Uterus (tissue), 4 donors: ENCODE measurements around the gene TATDN3. TPM values are rescaled to one million over a fixed set of nuclear protein-coding genes. Genes with fewer than 3 reads are reported as not detected.

Source experiments
- DNase-seq, 2 donors: peaks; one replicate each; pipeline ENCODE4 v3.0.0-alpha.2; 2019 to 2020
- H3K27ac ChIP-seq, 2 donors: fragments of 200-600 bp; sonication (generic); 1 replicate in 1 of 2; 2 replicates in 1 of 2; pipeline ENCODE4 v1.5.1; 2016 to 2018
- H3K27me3 ChIP-seq, 2 donors: fragments of 200-600 bp; sonication (generic); one replicate each; pipeline ENCODE4 v1.5.1; 2018 to 2019; ENCODE audit warnings: control low read depth in 1 of 2
- H3K36me3 ChIP-seq, 2 donors: fragments of 200-600 bp; sonication (generic); one replicate each; pipeline ENCODE4 v1.5.1; 2019; ENCODE audit warnings: control low read depth in 1 of 2
- H3K4me1 ChIP-seq, 2 donors: fragments of 200-600 bp; sonication (generic); one replicate each; pipeline ENCODE4 v1.5.1; 2018 to 2019; ENCODE audit warnings: control low read depth in 1 of 2
- H3K4me3 ChIP-seq, 2 donors: fragments of 200-600 bp; sonication (generic); 1 replicate in 1 of 2; 2 replicates in 1 of 2; pipeline ENCODE4 v1.5.1; 2018 to 2019; ENCODE audit warnings: mild to moderate bottlenecking in 1 of 2
- H3K9me3 ChIP-seq, 2 donors: fragments of 200-600 bp; sonication (generic); one replicate each; pipeline ENCODE4 v1.5.1; 2019; ENCODE audit warnings: control low read depth in 1 of 2
- CTCF ChIP-seq, 4 experiments: fragments of 200-600 bp in 2 of 4; fragments of 450-650 bp in 2 of 4; sonication (generic) in 2 of 4; IDR thresholded peaks; one replicate each; pipeline ENCODE4 v1.5.1; 2016 to 2019; ENCODE audit warnings: antibody characterized with exemption in 4 of 4, mild to moderate bottlenecking in 2 of 4, moderate library complexity in 1 of 4
- POLR2A ChIP-seq, 2 donors: fragments of 450-650 bp; IDR thresholded peaks; one replicate each; pipeline ENCODE4 v1.6.1; 2016; ENCODE audit warnings: antibody characterized with exemption in 2 of 2, mild to moderate bottlenecking in 1 of 2, moderate library complexity in 1 of 2
- intact Hi-C: fragments of 100-400 bp; cut with DNase I; formaldehyde crosslinking; loops from one replicate; pipeline ENCODE4 v1.15.1; 2023; ENCODE audit warnings: low total_unique reads
- total RNA-seq, 4 donors: library from RNA; depleted of rRNA in 3 of 4; stranded (reverse); fragments of >200 nt in 3 of 4; gene quantifications; one replicate each; pipeline versions ENCODE4 v1.1.0 to v1.2.4, GENCODE V29; 2014 to 2023
- donor health status: DM: yes; HTN: yes; CAD: no.

TATDN3 gene
- total RNA-seq, 4 donors from 2014 or later = 8.2 to 27.4 (median 17.5) TPM

DNA sequence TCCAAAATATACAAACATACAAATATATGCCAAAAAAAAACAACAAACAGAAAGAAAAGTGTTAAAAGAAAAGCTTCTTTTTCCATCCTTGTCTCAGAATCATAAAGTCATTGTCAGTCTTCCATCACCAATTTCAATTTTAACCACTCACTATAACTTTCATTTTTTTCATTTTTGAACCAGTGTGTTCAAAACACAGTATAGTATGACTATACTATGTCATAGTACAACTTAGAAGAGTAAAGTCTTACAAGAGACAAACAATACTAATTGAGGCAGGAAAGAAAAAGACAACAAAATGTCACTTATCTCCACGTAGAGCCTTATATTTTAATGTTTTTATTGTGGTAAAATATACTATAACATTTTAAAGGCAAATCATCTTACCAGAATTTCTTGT lies 7.7 kb upstream of the TATDN3 start:
- no peaks in the 10 kb centered on the region for H3K27me3 ChIP-seq
- H3K9me3 ChIP-seq = no peaks in the 10 kb centered on the region
- DNase-seq = no peak
- no peaks in the 10 kb centered on the region for H3K4me1 ChIP-seq
- no peaks in the 10 kb centered on the region for H3K36me3 ChIP-seq
- no peak overlapping the region for H3K27ac ChIP-seq
- intact Hi-C loops = loop anchor here (10.0 kb wide), 1 partner anchor 119 kb away; no protein-coding TSS in a partner anchor
- no peak overlapping the region for H3K4me3 ChIP-seq
- TF ChIP-seq CTCF (IDR thresholded peaks at IDR 0.05) (no peak), POLR2A (IDR thresholded peaks at IDR 0.05) (no peak)

DNA sequence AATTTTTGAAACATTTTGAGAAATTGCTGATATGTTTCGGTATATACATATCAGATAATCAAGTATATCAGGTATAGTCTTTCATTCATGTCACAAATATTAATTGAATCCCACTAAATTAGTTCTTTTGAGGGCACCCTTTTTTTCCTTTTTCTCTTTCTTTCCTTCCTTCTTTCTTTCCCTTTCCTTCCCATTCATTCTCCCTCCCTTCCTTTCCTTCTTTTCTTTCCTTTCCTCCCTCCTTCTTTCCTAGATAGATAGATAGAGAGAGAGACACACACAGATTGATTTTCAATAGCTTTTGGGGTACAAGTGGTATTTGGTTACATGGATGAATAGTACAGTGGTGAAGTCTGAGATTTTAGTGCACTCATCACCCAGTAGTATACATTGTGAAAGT lies 5.8 kb upstream of the TATDN3 start:
- no peaks in the 10 kb centered on the region for H3K9me3 ChIP-seq
- TF ChIP-seq CTCF (IDR thresholded peaks at IDR 0.05) (no peak), POLR2A (IDR thresholded peaks at IDR 0.05) (no peak)
- H3K36me3 ChIP-seq = no peaks in the 10 kb centered on the region
- no peak overlapping the region for H3K4me3 ChIP-seq
- intact Hi-C loops = loop anchor here (10.0 kb wide), 1 partner anchor 121 kb away; no protein-coding TSS in a partner anchor
- no peak for DNase-seq
- no peaks in the 10 kb centered on the region for H3K27me3 ChIP-seq
- H3K27ac ChIP-seq = no peak overlapping the region
- H3K4me1 ChIP-seq = peaks cover 0 to 15% of the 10 kb centered on the region in 2 donors

- no peaks in the 10 kb centered on the region for H3K36me3 ChIP-seq
- no peaks in the 10 kb centered on the region for H3K27me3 ChIP-seq
- TF ChIP-seq CTCF (IDR thresholded peaks at IDR 0.05) (no peak), POLR2A (IDR thresholded peaks at IDR 0.05) (no peak)
- peak overlapping the region; percentile 80 to 83 for H3K4me3 ChIP-seq
- DNase-seq = no peak
- intact Hi-C loops = no loop called here
- H3K4me1 ChIP-seq = peaks cover 0 to 16% of the 10 kb centered on the region in 2 donors
- peak overlapping the region; percentile 89 to 91 for H3K27ac ChIP-seq
- H3K9me3 ChIP-seq = no peaks in the 10 kb centered on the region
Measured at GRCh38 chr1:212791261-212791675, 426 bp upstream of the TATDN3 start.

DNA sequence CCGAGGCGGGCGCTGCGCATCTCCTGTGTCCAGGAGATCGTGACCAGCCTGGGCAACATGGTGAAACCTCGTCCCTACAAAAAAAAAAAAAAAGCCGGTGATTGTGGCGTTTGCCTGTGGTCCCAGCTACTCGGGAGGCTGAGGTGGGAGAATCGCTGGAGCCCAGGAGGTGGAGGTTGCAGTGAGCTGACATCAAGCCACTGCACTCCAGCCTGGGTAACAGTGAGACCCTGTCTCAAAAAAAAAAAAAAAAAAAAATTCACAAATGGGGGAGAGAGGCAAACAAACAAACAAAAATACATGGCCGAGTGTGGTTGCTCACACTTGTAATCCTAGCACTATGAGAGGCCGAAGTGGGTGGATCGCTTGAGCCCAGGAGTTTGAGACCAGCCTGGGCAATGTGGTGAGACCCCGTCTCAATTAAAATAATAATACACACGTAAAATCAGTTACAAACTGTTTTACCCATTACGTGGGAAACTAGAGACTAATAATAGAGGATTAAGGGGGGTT lies 758 bp downstream of the TATDN3 start:
- no peaks in the 10 kb centered on the region for H3K9me3 ChIP-seq
- H3K4me1 ChIP-seq = peaks cover 0 to 16% of the 10 kb centered on the region in 2 donors
- no peak for TF ChIP-seq POLR2A (IDR thresholded peaks at IDR 0.05)
- H3K36me3 ChIP-seq = no peaks in the 10 kb centered on the region
- no peaks in the 10 kb centered on the region for H3K27me3 ChIP-seq
- H3K4me3 ChIP-seq = peak overlapping the region; percentile 80 to 83
- no peak for DNase-seq
- intact Hi-C loops = no loop called here
- H3K27ac ChIP-seq = peak overlapping the region; percentile 89 to 91

GRCh38 chr1:212794561-212795014 lies 2.9 kb downstream of the TATDN3 start:
- no peaks in the 10 kb centered on the region for H3K36me3 ChIP-seq
- H3K27ac ChIP-seq = no peak overlapping the region
- no peaks in the 10 kb centered on the region for H3K27me3 ChIP-seq
- TF ChIP-seq POLR2A (IDR thresholded peaks at IDR 0.05) (no peak), CTCF (IDR thresholded peaks at IDR 0.05) (no peak)
- no peak for DNase-seq
- no peaks in the 10 kb centered on the region for H3K9me3 ChIP-seq
- no peak overlapping the region for H3K4me3 ChIP-seq
- intact Hi-C loops = no loop called here
- H3K4me1 ChIP-seq = peaks cover 0 to 11% of the 10 kb centered on the region in 2 donors
